Osteocyte (in vitro differentiated cells): Measurements from ENCODE around the gene TWNK. TPM values are rescaled to one million over a fixed set of nuclear protein-coding genes. Genes with fewer than 3 reads are reported as not detected.

Experiments
- DNase-seq: peaks from one replicate; pipeline ENCODE4 v3.0.0; 2021; ENCODE audit warnings: mixed read lengths; ENCODE audit not compliant: unreplicated experiment; ENCODE audit errors: extremely low spot score
- H3K27ac Mint-ChIP-seq: one replicate; pipeline ENCODE4 v1.8.0; 2021; ENCODE audit warnings: mild to moderate bottlenecking, mixed read lengths; ENCODE audit not compliant: unreplicated experiment
- H3K27me3 Mint-ChIP-seq: one replicate; pipeline ENCODE4 v1.8.0; 2021; ENCODE audit warnings: mixed read lengths; ENCODE audit not compliant: unreplicated experiment
- H3K36me3 Mint-ChIP-seq: one replicate; pipeline ENCODE4 v1.8.0; 2021; ENCODE audit warnings: mixed read lengths; ENCODE audit not compliant: unreplicated experiment
- H3K4me1 Mint-ChIP-seq: one replicate; pipeline ENCODE4 v1.8.0; 2021; ENCODE audit warnings: mixed read lengths; ENCODE audit not compliant: unreplicated experiment
- H3K4me3 Mint-ChIP-seq: one replicate; pipeline ENCODE4 v1.8.0; 2021; ENCODE audit warnings: mild to moderate bottlenecking, moderate library complexity, mixed read lengths; ENCODE audit not compliant: unreplicated experiment
- H3K9me3 Mint-ChIP-seq: one replicate; pipeline ENCODE4 v1.8.0; 2021; ENCODE audit warnings: mixed read lengths; ENCODE audit not compliant: unreplicated experiment
- CTCF ChIP-seq: fragments of 200-600 bp; sonication (generic); IDR thresholded peaks from 2 replicates; pipeline ENCODE4 v1.5.0; 2021; ENCODE audit warnings: antibody characterized with exemption, mild to moderate bottlenecking, moderate library complexity
- total RNA-seq: library from RNA; stranded (reverse); gene quantifications from 2 replicates; pipeline ENCODE4 v1.2.1, GENCODE V29; 2021

Gene TWNK
- total RNA-seq, 1 donor from 2014 or later, result 7.1 TPM

- Mint-ChIP-seq H3K4me1 (peaks cover 26% of the 10 kb centered on the region), H3K9me3 (no peaks in the 10 kb centered on the region), H3K27me3 (no peaks in the 10 kb centered on the region), H3K4me3 (no peak overlapping the region), H3K36me3 (no peaks in the 10 kb centered on the region), H3K27ac (peak overlapping the region; percentile 89)
- DNase-seq, result peak; percentile 97
- peak; percentile 99 for TF ChIP-seq CTCF
Observed at GRCh38 chr10:101012525-101013364, 25.4 kb downstream of the TWNK start.

GRCh38 chr10:101013365-101013825 is 26.1 kb downstream of the TWNK start:
- H3K27me3 Mint-ChIP-seq, result no peaks in the 10 kb centered on the region
- H3K27ac Mint-ChIP-seq, result peak overlapping the region; percentile 89
- H3K4me1 Mint-ChIP-seq, result peaks cover 27% of the 10 kb centered on the region
- DNase-seq, result no peak
- H3K4me3 Mint-ChIP-seq, result no peak overlapping the region
- no peaks in the 10 kb centered on the region for H3K36me3 Mint-ChIP-seq
- H3K9me3 Mint-ChIP-seq, result no peaks in the 10 kb centered on the region
- no peak for TF ChIP-seq CTCF

GRCh38 chr10:101014230-101014884 is 27.0 kb downstream of the TWNK start:
- no peak overlapping the region for H3K4me3 Mint-ChIP-seq
- H3K27ac Mint-ChIP-seq, result peak overlapping the region; percentile 71
- H3K36me3 Mint-ChIP-seq, result no peaks in the 10 kb centered on the region
- peak; percentile 94 for DNase-seq
- no peaks in the 10 kb centered on the region for H3K27me3 Mint-ChIP-seq
- peaks cover 32% of the 10 kb centered on the region for H3K4me1 Mint-ChIP-seq
- peak; percentile 85 for TF ChIP-seq CTCF
- H3K9me3 Mint-ChIP-seq, result no peaks in the 10 kb centered on the region

DNA sequence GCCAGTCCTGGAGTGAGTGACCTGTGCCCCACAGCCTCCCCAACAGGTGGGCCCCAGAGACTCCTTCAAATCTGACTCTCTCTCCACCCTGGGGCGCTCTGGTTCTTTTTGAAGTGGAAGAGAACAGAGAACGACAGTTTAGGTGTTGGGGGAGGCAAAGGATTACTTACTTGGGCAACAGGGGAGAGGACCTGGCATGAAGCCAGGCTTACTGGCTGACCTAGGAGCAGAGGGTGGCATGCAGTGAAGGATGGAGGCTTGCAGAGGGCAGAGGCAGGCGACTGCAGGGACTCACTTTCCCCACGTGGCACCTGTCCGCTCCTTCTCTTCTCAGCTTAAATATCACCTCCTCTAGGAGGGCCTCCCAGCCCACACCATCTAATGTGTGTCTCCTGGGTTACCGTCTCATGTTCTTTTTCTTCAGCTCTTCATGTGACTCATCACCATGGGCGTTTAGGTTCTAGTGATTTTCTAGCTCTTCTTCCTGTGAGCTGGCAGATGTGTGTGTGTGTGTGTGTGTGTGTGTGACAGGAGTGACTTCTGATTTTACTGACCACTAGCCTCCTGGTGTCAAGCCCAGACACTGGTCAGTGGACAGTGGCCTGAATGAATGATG is 27.7 kb downstream of the TWNK start:
- Mint-ChIP-seq H3K27me3 (no peaks in the 10 kb centered on the region), H3K27ac (no peak overlapping the region), H3K9me3 (no peaks in the 10 kb centered on the region), H3K36me3 (no peaks in the 10 kb centered on the region), H3K4me3 (no peak overlapping the region), H3K4me1 (peaks cover 34% of the 10 kb centered on the region)
- TF ChIP-seq CTCF, result no peak
- DNase-seq, result no peak

- no peaks in the 10 kb centered on the region for H3K9me3 Mint-ChIP-seq
- H3K4me3 Mint-ChIP-seq, result no peak overlapping the region
- H3K36me3 Mint-ChIP-seq, result no peaks in the 10 kb centered on the region
- no peak for DNase-seq
- H3K27ac Mint-ChIP-seq, result no peak overlapping the region
- no peak for TF ChIP-seq CTCF
- H3K4me1 Mint-ChIP-seq, result peaks cover 34% of the 10 kb centered on the region
- H3K27me3 Mint-ChIP-seq, result no peaks in the 10 kb centered on the region
Observed at GRCh38 chr10:101015582-101015973, 28.2 kb downstream of the TWNK start.
